HG03025 (cell line): Measurements from ENCODE around the gene RAI2.
"Not testable (repeated sequence)": the region's sequence is repeated elsewhere in the genome, so short reads cannot be mapped to it uniquely, and the experiment has no call there.

Experiments
- ATAC-seq: cut with Tn5 transposase; IDR thresholded peaks from one replicate; pipeline ENCODE4 v1.9.1; 2021; ENCODE audit warnings: mild to moderate bottlenecking, moderate library complexity; ENCODE audit not compliant: unreplicated experiment, low FRiP score

Gene RAI2

DNA sequence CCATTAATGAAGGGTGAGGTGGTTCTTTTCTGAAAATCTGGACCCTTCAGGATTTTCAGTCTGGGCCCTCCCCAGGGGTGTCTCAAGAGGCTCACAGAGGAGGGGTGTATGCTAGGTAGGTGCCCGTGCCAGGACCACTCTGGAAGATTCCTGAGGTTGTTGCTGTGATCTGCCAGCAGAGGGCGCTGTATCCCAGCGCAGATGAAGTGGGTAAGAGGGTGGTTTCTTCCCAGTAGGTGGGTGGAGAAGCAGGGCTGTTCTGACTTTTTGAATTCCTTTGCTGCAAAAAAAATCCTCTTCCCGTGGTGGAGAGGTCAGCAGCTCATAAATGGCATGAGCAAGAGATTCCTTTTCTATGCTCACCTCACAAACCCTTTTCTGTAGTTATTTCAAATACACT lies 72.7 kb downstream of the RAI2 start:
- ATAC-seq: no peak

GRCh38 chrX:17787557-17787956 lies 73.5 kb downstream of the RAI2 start:
- ATAC-seq: no peak

- not testable (repeated sequence) for ATAC-seq
These were observed 74.3 kb downstream of the RAI2 start for GRCh38 chrX:17786554-17787347.

DNA sequence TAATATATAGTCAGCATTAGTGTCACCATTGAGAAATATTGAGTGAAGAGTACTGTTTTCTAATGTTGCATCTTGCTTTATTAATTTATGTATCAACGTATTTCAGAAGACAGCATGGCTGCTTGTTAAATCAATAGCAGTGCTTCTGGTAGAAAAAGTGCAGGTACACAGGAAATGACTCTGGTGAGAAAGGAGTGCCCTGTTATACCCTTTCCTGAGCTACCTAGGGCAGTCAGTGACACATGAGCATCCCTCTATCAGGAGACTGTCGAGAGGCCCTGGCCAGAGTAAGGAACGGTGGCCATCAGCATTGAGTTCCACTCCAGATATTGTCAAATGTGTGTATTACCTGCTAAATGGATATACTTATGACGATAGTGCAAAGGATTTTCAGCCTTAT lies 81.7 kb downstream of the RAI2 start:
- no peak for ATAC-seq

DNA sequence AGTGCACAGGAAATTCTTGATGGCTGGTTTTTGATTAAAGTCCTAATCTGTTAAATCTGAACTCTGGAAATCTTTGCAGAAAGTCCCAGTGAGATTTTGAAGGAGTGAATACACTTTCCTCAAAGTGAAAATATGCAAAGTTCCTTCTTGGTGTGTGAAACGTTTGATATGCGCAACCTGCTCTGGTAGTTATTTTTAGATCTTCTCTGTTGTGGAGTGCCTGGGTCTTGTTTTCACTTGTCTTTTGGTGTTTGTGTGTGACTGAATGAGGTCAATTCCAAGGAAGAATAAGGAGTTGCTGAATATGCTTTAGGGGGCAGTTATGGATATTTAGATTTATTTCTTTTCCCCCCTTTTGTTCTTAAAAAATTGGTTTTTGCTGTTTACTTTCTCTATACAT lies 82.1 kb downstream of the RAI2 start:
- no peak for ATAC-seq

GRCh38 chrX:17774053-17774452 lies 87.0 kb downstream of the RAI2 start:
- no peak for ATAC-seq

- ATAC-seq: no peak
These were observed 87.7 kb downstream of the RAI2 start for GRCh38 chrX:17773221-17773876.

- ATAC-seq: no peak
These were observed 91.3 kb downstream of the RAI2 start for GRCh38 chrX:17769701-17770269.

- ATAC-seq: no peak
These were observed 92.1 kb downstream of the RAI2 start for GRCh38 chrX:17768997-17769396.

- ATAC-seq: no peak
These were observed 93.4 kb downstream of the RAI2 start for GRCh38 chrX:17767734-17768133.

GRCh38 chrX:17759990-17760389 lies 101.1 kb downstream of the RAI2 start:
- ATAC-seq: no peak

- ATAC-seq: no peak
These were observed 102.7 kb downstream of the RAI2 start for GRCh38 chrX:17758382-17758781.

- no peak for ATAC-seq
These were observed 110.7 kb downstream of the RAI2 start for GRCh38 chrX:17750436-17750835.
